ENCODE measurements around the gene CCDC167.
A peak's percentile ranks its signal among the peaks of the same experiment; 100 is the strongest.
"Not testable (repeated sequence)": the region's sequence is repeated elsewhere in the genome, so short reads cannot be mapped to it uniquely, and the experiment has no call there.

CCDC167 gene

DNA sequence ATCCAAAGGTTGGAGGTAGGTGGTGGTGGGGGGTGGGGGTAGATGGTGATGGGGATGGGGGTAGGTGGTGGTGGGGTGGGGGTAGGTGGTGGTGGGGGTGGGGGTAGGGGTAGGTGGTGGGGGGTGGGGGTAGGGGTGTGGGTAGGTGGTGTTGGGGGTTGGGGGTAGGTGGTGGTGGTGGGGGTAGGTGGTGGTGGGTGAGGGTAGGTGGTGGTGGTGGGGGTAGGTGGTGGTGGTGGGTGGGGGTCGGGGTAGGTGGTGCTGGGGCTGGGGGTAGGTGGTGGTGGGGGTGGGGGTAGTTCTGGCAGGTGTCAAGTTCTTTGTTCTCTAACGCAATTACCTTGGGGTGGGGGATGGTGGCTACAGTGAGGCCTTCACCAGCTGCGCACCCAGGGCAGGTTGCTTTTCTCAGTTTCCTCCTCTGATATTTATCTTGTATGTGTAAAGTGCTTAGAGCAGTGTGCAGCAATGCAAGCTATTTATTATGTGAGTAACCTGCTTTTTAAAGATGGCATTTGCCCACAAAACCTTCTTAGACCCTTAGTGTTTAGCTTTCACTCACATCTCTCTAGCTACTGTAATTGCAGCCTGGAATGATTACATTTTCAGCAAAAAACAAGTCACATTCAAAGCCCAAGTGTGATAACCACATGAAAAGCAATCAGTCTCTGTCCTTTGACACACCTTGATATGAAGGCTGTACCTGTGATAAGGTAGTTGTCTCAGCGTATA lies 8.2 kb upstream of the CCDC167 start:
- peak in 1 of 4 experiments; percentile 20 for DNase-seq

DNA sequence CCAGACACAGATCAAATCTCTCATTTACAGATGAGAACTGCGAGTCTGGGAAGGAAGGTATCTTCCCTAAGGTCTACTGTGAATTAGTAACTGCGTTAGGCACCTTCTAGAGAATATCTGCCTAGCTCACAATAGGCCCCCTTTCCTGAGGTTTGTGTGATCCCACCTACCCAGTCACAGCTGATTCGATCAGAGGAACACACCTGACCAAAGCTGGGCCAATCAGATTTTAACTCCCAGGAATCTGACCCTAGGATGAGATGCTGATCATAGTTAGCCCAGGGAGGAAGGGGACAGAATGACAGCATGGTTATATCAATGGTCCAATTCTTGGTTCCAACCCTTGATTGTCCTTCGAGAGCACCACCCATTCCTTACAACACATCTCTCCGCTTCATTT lies 7.4 kb upstream of the CCDC167 start:
- no peak for DNase-seq

- no peak for DNase-seq
Measured at GRCh38 chr6:37506479-37506878, 6.8 kb upstream of the CCDC167 start.

GRCh38 chr6:37504024-37504423 lies 4.3 kb upstream of the CCDC167 start:
- no peak for DNase-seq

DNA sequence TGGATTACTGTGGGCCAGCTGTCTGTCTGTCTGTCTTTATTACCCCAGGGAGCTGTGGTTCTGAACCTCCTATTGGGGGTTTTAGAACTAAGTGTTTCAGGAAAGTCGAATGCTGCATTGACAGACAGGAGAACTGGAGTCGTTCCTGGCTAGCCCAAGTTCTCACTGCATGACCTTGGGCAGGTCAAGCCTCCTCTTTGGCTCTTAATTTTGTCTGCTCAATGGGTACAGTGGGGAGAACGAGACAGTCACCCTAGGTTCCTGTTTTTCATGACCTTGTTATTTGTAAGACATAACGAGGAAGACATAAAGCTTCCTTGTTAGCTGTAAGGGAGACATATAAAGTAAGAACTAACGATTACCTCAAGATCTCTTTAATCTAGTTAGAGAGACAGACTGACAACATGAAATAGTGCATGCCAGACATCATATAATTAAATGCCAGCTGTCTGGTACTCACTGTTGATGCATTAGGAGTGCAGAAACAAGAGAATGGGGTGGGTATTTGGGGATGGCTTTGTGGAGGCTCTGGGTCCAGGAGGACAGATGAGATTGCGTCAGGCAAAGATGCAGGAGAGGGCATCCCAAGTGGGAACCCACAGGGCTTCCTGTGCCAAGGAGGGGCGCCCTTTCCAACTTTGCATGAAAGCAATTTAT lies 3.7 kb upstream of the CCDC167 start:
- no peak for DNase-seq

DNA sequence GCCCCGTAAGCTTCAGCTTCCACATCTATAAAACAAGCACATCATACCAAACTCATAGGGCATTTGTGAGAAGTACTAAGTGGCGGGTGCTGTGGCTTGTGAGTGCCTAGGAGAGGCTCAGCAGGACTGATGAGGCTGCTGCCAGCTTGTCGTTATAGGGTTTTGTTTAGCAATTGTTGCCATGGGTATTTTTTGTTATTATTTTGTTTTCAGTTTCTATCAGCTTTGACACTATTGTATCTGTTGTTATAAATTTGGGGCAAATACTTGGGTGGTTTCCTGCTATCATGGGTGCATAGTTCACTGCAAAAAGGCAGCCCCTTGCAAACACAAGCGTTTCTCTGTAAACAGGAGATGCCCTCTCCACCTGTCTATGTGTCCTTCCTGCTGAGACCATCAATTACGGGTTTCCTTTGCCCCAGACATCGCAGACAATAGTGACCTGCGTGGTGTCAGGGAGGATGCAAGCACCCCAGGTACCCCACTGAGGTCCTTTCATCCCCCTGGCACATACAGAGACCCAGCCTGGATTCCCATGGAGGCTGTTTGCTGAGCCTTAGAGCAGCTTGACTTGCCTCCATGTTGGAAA lies 3.1 kb upstream of the CCDC167 start:
- peak in 1 of 4 experiments; percentile 19 for DNase-seq

- DNase-seq: no peak
Measured at GRCh38 chr6:37501632-37502491, 2.2 kb upstream of the CCDC167 start.

- DNase-seq: not testable (repeated sequence)
Measured at GRCh38 chr6:37500904-37501303, 1.2 kb upstream of the CCDC167 start.

GRCh38 chr6:37500294-37500608 lies 558 bp upstream of the CCDC167 start:
- no peak for DNase-seq

DNA sequence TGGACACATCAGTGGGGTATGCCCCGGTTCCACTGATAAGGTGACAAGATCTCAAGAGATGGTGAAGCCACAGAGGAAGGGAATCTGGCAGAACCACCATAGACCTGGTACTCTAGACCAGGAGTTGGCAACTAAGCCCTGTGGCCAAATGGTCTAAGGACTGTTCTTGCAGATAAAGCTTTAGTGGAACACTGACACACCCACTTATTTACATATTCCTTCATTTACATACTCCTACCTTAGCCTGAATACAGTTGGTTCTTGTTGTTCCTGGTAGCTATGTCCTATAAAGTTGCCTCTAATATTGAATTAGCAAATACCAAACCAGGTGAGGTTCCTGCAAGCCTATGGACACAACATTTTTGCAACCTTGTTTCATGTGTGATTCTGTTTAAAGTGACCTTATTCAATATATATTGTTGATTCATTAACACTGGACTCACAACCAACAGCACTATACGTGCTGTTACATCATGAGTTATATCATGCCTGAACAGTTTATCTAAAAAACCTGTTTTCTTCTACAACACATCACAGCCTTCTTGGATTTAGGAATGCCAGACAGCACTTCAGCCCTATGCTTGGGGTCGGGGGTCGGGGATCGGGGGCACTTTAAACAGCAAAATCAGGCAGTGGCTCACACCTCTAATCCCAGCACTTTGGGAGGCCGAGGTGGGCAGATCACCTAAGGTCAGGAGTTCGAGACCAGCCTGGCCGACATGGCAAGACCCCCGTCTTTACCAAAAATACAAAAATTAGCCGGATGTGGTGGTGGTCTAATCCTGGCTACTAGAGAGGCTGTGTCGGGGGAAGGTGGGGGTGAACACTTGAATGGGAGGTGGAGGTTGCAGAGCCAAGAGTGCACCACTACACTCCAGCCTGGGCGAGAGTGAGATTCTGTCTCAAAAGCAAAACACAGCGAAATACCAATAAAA lies 2.5 kb downstream of the CCDC167 start:
- DNase-seq: no peak

GRCh38 chr6:37495244-37495934 lies 4.3 kb downstream of the CCDC167 start:
- no peak for DNase-seq

DNA sequence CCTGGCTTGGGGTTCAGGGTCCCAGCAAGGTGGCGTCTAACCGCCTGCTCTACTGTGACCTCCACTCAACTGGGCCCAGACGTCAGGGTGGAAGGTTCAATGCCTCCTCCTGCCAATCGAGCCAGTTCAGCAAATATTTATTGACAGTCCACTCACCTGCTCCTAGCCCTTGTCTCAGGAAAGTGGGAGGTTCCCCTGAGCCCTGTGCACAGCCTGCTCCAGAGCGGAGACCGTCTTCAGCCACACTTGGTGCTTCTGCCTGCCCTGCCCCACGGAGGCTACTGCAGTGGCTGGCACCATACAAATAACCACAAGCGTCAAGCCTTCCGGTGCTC lies 6.1 kb downstream of the CCDC167 start:
- no peak for DNase-seq

GRCh38 chr6:37492991-37493660 lies 6.6 kb downstream of the CCDC167 start:
- no peak for DNase-seq

- no peak for DNase-seq
Measured at GRCh38 chr6:37492236-37492972, 7.3 kb downstream of the CCDC167 start.

DNA sequence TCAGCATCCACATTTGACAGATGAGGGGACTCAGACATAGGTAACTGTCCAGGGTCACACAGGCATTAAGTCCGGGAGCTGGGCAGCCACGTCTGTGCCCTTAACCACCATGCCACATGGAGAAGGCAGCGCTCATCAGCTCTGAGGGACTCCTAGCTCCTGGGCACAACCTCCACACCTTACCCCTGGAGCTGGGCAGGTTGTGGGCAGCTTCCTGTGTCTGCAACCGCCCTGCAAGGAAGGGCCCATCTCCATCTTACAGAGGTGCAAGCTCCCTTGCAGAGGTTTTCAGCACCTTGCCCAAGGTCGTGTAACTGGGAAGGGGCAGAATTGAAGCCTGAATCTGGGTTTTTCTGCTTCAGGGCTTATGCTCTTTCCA lies 7.9 kb downstream of the CCDC167 start:
- no peak for DNase-seq

GRCh38 chr6:37491171-37491829 lies 8.4 kb downstream of the CCDC167 start:
- no peak for DNase-seq

GRCh38 chr6:37490536-37491170 lies 9.0 kb downstream of the CCDC167 start:
- DNase-seq: no peak

DNA sequence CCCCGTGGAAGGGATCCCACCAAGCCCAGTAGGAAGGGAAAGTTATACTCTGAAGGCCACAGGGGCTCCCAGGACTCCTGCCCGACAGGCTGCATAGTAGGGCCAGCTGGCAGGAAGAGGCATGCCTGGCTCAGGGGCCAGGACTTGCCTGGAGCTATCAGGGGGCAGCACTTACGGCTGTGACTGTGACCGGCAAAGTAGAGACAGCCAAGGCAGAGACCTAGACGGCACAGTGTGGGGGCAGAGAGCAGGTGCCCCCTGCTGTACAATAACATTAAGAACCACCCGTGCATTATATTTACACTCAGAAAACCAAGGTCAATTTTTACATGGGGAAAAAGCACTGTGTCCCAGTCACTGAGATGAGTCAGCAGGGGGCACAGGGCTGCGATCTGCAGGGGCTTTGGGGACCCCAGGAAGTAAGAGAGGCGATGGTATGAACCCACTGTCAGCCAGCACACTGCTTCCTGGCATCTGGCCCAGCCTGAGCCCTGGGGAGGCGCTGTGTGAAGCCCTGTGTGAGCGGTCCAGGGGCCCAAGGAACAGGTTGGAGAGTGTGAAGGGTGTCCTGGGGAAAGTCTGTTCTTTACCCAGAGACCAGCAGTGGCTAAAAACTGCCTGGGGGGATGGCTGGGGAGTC lies 9.9 kb downstream of the CCDC167 start:
- DNase-seq: no peak

- no peak for DNase-seq
Measured at GRCh38 chr6:37488476-37488875, 11.2 kb downstream of the CCDC167 start.
